Heart left ventricle (tissue), 13 donors: Measurements from ENCODE around the gene CDH10.

Source experiments
- POLR2A ChIP-seq, 2 donors: fragments of 450-650 bp; IDR thresholded peaks; one replicate each; pipeline ENCODE4 v1.6.1; 2017; ENCODE audit warnings: antibody characterized with exemption in 2 of 2, mild to moderate bottlenecking in 2 of 2, moderate library complexity in 2 of 2
- TF ChIP-seq, protein P1 (sequence below), 12 donors: fragments of 200-600 bp; sonication (generic) in 4 of 12; IDR thresholded peaks; one replicate each; pipeline versions ENCODE4 v1.5.0 to v1.8.0; 2018 to 2022; ENCODE audit warnings: antibody characterized with exemption in 12 of 12, mild to moderate bottlenecking in 5 of 12
- donor health status: ischemic (EF 13 %, LVEDD 7.1; RV severe dilation, severe dysfunction).
- donor health status: DM: no; HTN: yes; CAD: no.
- donor health status: DM: no; HTN: no; CAD: no.
- donor health status: ischemic (EF 25% LVEDD 6.9; RV normal size, moderate dysfunction).
- donor health status: ischemic (EF 25% LVEDD 5.7; RV mildly dilated, moderate dysfunction).
- donor health status: ischemic (EF 35%, LVEDD 5.7; RV mildly dilated, moderate dysfunction).
- donor health status: nonischemic (EF 11% LVEDD 7.7; RV severe dilation, severe dysfunction).
- donor health status: DM: yes; HTN: yes; CAD: no.
- donor health status: PGD.
- donor health status: ischemic (EF 29% LVEDD 5.4; RV normal size, mild dysfunction).
- donor health status: nonischemic (EF 23%, LVEDD 6.1; RV moderate dilation, normal function).

DNA sequence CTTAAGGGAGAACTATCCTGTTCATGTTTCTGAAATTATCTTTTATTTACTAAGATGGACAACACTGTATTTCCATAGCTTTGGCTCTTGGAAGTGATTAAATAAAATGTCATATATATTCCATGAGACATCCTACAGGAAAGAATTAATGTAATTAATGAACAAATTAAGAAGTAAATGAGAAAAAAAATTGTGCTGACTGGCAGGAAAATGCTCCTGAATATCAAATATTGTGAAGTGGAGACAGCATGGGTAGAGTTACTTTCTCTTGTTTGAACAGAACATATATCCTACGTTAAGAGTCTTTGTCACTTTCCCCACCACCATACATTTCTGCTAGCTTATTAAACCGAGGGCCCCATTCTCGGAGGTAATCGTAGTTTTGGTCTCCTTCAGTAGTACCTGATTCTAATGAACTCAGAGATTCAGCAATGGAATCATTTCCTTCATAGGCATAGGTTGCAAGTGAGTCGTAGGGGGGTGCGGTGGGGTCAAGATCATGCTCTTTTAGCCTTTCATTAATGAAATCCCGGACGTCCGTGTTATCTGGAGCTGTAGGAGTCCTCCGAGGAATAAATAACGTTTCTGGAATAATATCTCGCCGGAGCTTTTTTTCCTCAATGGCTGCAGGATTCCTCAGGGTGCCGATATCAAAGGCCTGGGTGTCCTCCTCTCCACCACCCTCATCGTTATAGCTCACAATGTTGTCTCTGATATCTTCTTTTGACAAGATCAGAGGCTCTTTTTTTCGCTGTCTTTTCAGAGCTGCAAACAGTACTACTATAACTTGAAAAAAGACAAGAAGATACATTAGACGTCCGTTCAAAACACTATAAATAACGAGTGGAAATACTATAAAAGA lies 157.2 kb downstream of the CDH10 start:
- TF ChIP-seq, protein P1, sequence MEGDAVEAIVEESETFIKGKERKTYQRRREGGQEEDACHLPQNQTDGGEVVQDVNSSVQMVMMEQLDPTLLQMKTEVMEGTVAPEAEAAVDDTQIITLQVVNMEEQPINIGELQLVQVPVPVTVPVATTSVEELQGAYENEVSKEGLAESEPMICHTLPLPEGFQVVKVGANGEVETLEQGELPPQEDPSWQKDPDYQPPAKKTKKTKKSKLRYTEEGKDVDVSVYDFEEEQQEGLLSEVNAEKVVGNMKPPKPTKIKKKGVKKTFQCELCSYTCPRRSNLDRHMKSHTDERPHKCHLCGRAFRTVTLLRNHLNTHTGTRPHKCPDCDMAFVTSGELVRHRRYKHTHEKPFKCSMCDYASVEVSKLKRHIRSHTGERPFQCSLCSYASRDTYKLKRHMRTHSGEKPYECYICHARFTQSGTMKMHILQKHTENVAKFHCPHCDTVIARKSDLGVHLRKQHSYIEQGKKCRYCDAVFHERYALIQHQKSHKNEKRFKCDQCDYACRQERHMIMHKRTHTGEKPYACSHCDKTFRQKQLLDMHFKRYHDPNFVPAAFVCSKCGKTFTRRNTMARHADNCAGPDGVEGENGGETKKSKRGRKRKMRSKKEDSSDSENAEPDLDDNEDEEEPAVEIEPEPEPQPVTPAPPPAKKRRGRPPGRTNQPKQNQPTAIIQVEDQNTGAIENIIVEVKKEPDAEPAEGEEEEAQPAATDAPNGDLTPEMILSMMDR (IDR thresholded peaks at IDR 0.05) = no peak
- TF ChIP-seq POLR2A (IDR thresholded peaks at IDR 0.05) = no peak
